HCT116 (cell line): ENCODE measurements around the gene DGKB. TPM values are rescaled to one million over a fixed set of nuclear protein-coding genes. Genes with fewer than 3 reads are reported as not detected.

Source experiments
- ATAC-seq: fragments of 200-7000 bp; cut with Tn5 transposase; 2 replicates; pipeline ENCODE4 v1.9.1; 2020; ENCODE audit warnings: mild to moderate bottlenecking, moderate library complexity
- BruUV-seq: library from RNA; stranded (reverse); fragments of 400-500 nt; replicated peaks from 2 replicates; lab custom pipeline; 2021; lab: Mats Ljungman, UMichigan
- CTCF ChIA-PET: fragments of 300-600 bp; sonication (Branson Sonifier 250); formaldehyde crosslinking; loops from one replicate; lab custom pipeline; 2021; ENCODE audit warnings: antibody characterized with exemption; lab: Charles Lee
- POLR2A ChIA-PET: fragments of 300-600, 350-600 bp; sonication (Branson Sonifier 250); formaldehyde crosslinking; loops from one replicate; lab custom pipeline; 2021; ENCODE audit warnings: antibody characterized with exemption; lab: Charles Lee
- RAD21 ChIA-PET, 2 experiments: fragments of 300-600 bp; sonication (Branson Sonifier 250); formaldehyde crosslinking; loops; one replicate each; lab custom pipeline; 2023; ENCODE audit warnings: low total read pairs in 2 of 2; ENCODE audit not compliant: uncharacterized antibody in 2 of 2, unreplicated experiment in 2 of 2, low non-redundant PET in 1 of 2; lab: Charles Lee
- DNase-seq: peaks from one replicate; pipeline ENCODE4 v3.0.0-alpha.2; 2010; ENCODE audit warnings: low read depth, low spot score
- H2AFZ ChIP-seq: fragments of 200-600 bp; shearing (Covaris generic), sonication (generic); 2 replicates; pipeline ENCODE4 v1.6.1; 2017; ENCODE audit warnings: low read depth, mixed run types, mixed read lengths, antibody characterized with exemption, low read length; ENCODE audit not compliant: poor library complexity, severe bottlenecking
- H3K27ac ChIP-seq: 2 replicates; pipeline ENCODE4 v1.5.1; 2012; ENCODE audit warnings: low read depth, low read length
- H3K27me3 ChIP-seq: fragments of 200-600 bp; sonication (generic); 2 replicates; pipeline ENCODE4 v1.6.1; 2016; ENCODE audit warnings: mixed run types, low read length, mixed read lengths; ENCODE audit not compliant: insufficient read depth
- H3K36me3 ChIP-seq, 2 experiments: fragments of 200-500 bp in 1 of 2; fragments of 200-600 bp in 1 of 2; sonication (Bioruptor generic) in 1 of 2; sonication (generic) in 1 of 2; 2 replicates each; pipeline versions ENCODE4 v1.5.1 to v1.6.1; 2014 to 2016; ENCODE audit warnings: low read length in 2 of 2, inconsistent platforms in 1 of 2, mixed read lengths in 1 of 2, mixed run types in 1 of 2; ENCODE audit not compliant: insufficient read depth in 2 of 2, control insufficient read depth in 1 of 2
- H3K4me1 ChIP-seq, 2 experiments: fragments of 200-600 bp in 1 of 2; sonication (generic) in 1 of 2; 2 replicates each; pipeline versions ENCODE4 v1.5.1 to v1.6.1; 2012 to 2017; ENCODE audit warnings: low read length in 2 of 2, inconsistent platforms in 1 of 2, mild to moderate bottlenecking in 1 of 2, mixed read lengths in 1 of 2, mixed run types in 1 of 2, moderate library complexity in 1 of 2; ENCODE audit not compliant: insufficient read depth in 2 of 2, control insufficient read depth in 1 of 2
- H3K4me2 ChIP-seq: fragments of 200-600 bp; sonication (generic); 2 replicates; pipeline ENCODE4 v1.6.1; 2017; ENCODE audit warnings: mixed run types, low read length, mixed read lengths
- H3K4me3 ChIP-seq, 2 experiments: fragments of 200-600 bp in 1 of 2; sonication (generic) in 1 of 2; replicated peaks in 1 of 2; 2 replicates each; pipeline ENCODE4 v1.5.1; 2011 to 2016; ENCODE audit warnings: low read length in 2 of 2, control low read depth in 1 of 2, low read depth in 1 of 2, mild to moderate bottlenecking in 1 of 2, mixed read lengths in 1 of 2, mixed run types in 1 of 2
- H3K79me2 ChIP-seq: fragments of 200-600 bp; sonication (generic); 2 replicates; pipeline ENCODE4 v1.6.1; 2017; ENCODE audit warnings: mild to moderate bottlenecking, mixed run types, low read length, moderate library complexity, mixed read lengths; ENCODE audit not compliant: insufficient read depth
- H3K9ac ChIP-seq: fragments of 200-600 bp; sonication (generic); 2 replicates; pipeline ENCODE4 v1.6.1; 2016; ENCODE audit warnings: low read length, mixed read lengths
- H3K9me2 ChIP-seq: fragments of 200-600 bp; sonication (generic), shearing (Covaris generic); 2 replicates; pipeline ENCODE4 v1.6.1; 2017; ENCODE audit warnings: mixed run types, mild to moderate bottlenecking, moderate library complexity; ENCODE audit not compliant: insufficient read depth
- H3K9me3 ChIP-seq, 2 experiments: fragments of 200-500 bp in 1 of 2; fragments of 200-600 bp in 1 of 2; sonication (Bioruptor generic) in 1 of 2; sonication (generic) in 1 of 2; 2 replicates each; pipeline ENCODE4 v1.6.1; 2014 to 2017; ENCODE audit warnings: low read length in 2 of 2, mixed read lengths in 2 of 2, inconsistent platforms in 1 of 2, low read depth in 1 of 2, mild to moderate bottlenecking in 1 of 2, mixed run types in 1 of 2, moderate library complexity in 1 of 2; ENCODE audit not compliant: control insufficient read depth in 1 of 2, insufficient read depth in 1 of 2
- H4K20me1 ChIP-seq: fragments of 200-600 bp; sonication (generic), shearing (Covaris generic); 2 replicates; pipeline ENCODE4 v1.6.1; 2017; ENCODE audit warnings: mixed run types, mild to moderate bottlenecking, moderate library complexity; ENCODE audit not compliant: insufficient read depth
- ATF3 ChIP-seq: IDR thresholded peaks from 2 replicates; pipeline ENCODE4 v1.6.1; 2012
- CBX3 ChIP-seq: IDR thresholded peaks from 2 replicates; pipeline ENCODE4 v1.6.1; 2012; ENCODE audit warnings: low read depth
- CEBPB ChIP-seq: IDR thresholded peaks from 2 replicates; pipeline ENCODE4 v1.6.1; 2012; ENCODE audit warnings: low read depth
- CTCF ChIP-seq, 3 experiments: fragments of 200-600 bp in 1 of 3; sonication (generic) in 1 of 3; IDR thresholded peaks in 2 of 3; conservative IDR thresholded peaks in 1 of 3; 2 replicates each; pipeline ENCODE4 v1.5.1; 2012 to 2017; ENCODE audit warnings: low read depth in 2 of 3, low read length in 2 of 3, antibody characterized with exemption in 1 of 3, borderline replicate concordance in 1 of 3, control low read depth in 1 of 3, mild to moderate bottlenecking in 1 of 3, mixed read lengths in 1 of 3, mixed run types in 1 of 3, moderate library complexity in 1 of 3; ENCODE audit not compliant: insufficient read depth in 1 of 3
- EGR1 ChIP-seq: IDR thresholded peaks from 2 replicates; pipeline ENCODE4 v1.6.1; 2012; ENCODE audit warnings: low read depth
- EZH2 ChIP-seq: fragments of 200-600 bp; sonication (generic); IDR thresholded peaks from 2 replicates; pipeline ENCODE4 v1.6.1; 2017; ENCODE audit warnings: antibody characterized with exemption, mixed run types
- EZH2phosphoT487 ChIP-seq: fragments of 200-600 bp; IDR thresholded peaks from 2 replicates; pipeline ENCODE4 v1.6.1; 2018; ENCODE audit warnings: antibody characterized with exemption, borderline replicate concordance
- JUND ChIP-seq: IDR thresholded peaks from 2 replicates; pipeline ENCODE4 v1.6.1; 2012
- MAX ChIP-seq: IDR thresholded peaks from 2 replicates; pipeline ENCODE4 v1.6.1; 2012
- POLR2AphosphoS5 ChIP-seq: IDR thresholded peaks from 2 replicates; pipeline ENCODE4 v1.6.1; 2011; ENCODE audit warnings: mild to moderate bottlenecking, low read depth, low read length, moderate library complexity
- RAD21 ChIP-seq: IDR thresholded peaks from 2 replicates; pipeline ENCODE4 v1.6.1; 2012; ENCODE audit warnings: low read depth, mild to moderate bottlenecking
- REST ChIP-seq: IDR thresholded peaks from 2 replicates; pipeline ENCODE4 v1.6.1; 2012; ENCODE audit warnings: low read depth
- SIN3A ChIP-seq: IDR thresholded peaks from 2 replicates; pipeline ENCODE4 v1.6.1; 2012; ENCODE audit warnings: low read depth
- ZBTB33 ChIP-seq: IDR thresholded peaks from 2 replicates; pipeline ENCODE4 v1.6.1; 2011; ENCODE audit warnings: mild to moderate bottlenecking, low read length, moderate library complexity; ENCODE audit not compliant: insufficient replicate concordance; ENCODE audit errors: extremely low read depth
- ZNF274 ChIP-seq: fragments of 200-500 bp; sonication (Bioruptor generic); IDR thresholded peaks from 2 replicates; pipeline ENCODE4 v1.6.1; 2014; ENCODE audit warnings: mild to moderate bottlenecking, low read depth, low read length, inconsistent platforms
- intact Hi-C: fragments of 100-400 bp; cut with micrococcal nuclease; formaldehyde crosslinking; loops from 2 replicates; pipeline ENCODE4 v1.10.0; 2022
- total RNA-seq: library from RNA; stranded (reverse); gene quantifications from one replicate; pipeline ENCODE4 v1.2.1, GENCODE V29; 2021; ENCODE audit not compliant: unreplicated experiment

Gene DGKB
- total RNA-seq, 1 experiment from 2014 or later = 0.05 TPM

- TF ChIP-seq ATF3 (no peak), CTCF (IDR thresholded peaks at IDR 0.05 in 2 of 3, conservative IDR thresholded peaks at IDR 0.05 in 1 of 3; ENCODE audit: borderline replicate concordance in 1 of 3, insufficient read depth in 1 of 3, low read depth in 2 of 3, low read length in 2 of 3) (no peak), EGR1 (no peak), ZNF274 (no peak), EZH2phosphoT487 (no peak), POLR2AphosphoS5 (no peak), JUND (no peak)
These were observed 570.4 kb downstream of the DGKB start (continued) for GRCh38 chr7:14332155-14332554.

- CTCF ChIA-PET = no interaction called here
- Histone ChIP-seq H3K4me3 (no peak overlapping the region), H3K4me1 (no peaks in the 10 kb centered on the region), H3K36me3 (no peaks in the 10 kb centered on the region), H3K79me2 (no peaks in the 10 kb centered on the region), H4K20me1 (no peaks in the 10 kb centered on the region), H3K27me3 (no peaks in the 10 kb centered on the region), H3K9me3 (no peaks in the 10 kb centered on the region), H3K4me2 (no peak overlapping the region), H3K9ac (no peak overlapping the region), H3K27ac (no peak overlapping the region), H3K9me2 (no peaks in the 10 kb centered on the region), H2AFZ (no peak overlapping the region)
- ATAC-seq = no peak
- no TSS peak for BruUV-seq
- RAD21 ChIA-PET = no interaction called here
- intact Hi-C loops = no loop called here
- POLR2A ChIA-PET = no interaction called here
- DNase-seq = no peak
- no peak for TF ChIP-seq CEBPB
- TF ChIP-seq ATF3 = no peak
- TF ChIP-seq MAX = no peak
- TF ChIP-seq SIN3A = no peak
- no peak for TF ChIP-seq POLR2AphosphoS5
- no peak for TF ChIP-seq REST
- TF ChIP-seq EZH2 = no peak
- no peak for TF ChIP-seq CBX3
- no peak for TF ChIP-seq RAD21
- no peak for TF ChIP-seq ZBTB33
These were observed 577.8 kb downstream of the DGKB start for GRCh38 chr7:14324767-14325166.
